Measurements from ENCODE around the gene LIPK. TPM values are rescaled to one million over a fixed set of nuclear protein-coding genes. Genes with fewer than 3 reads are reported as not detected.

LIPK gene
- total RNA-seq, 1 donor from 2014 or later, result not detected

- Mint-ChIP-seq H3K4me3 (ENCODE audit: unreplicated experiment) (no peak overlapping the region), H3K36me3 (ENCODE audit: low read depth, unreplicated experiment) (no peaks in the 10 kb centered on the region), H3K9me3 (ENCODE audit: unreplicated experiment) (peaks cover 4% of the 10 kb centered on the region), H3K4me1 (ENCODE audit: low read depth, unreplicated experiment) (peaks cover 8% of the 10 kb centered on the region), H3K27me3 (ENCODE audit: low read depth, unreplicated experiment) (peaks cover 9% of the 10 kb centered on the region), H3K27ac (ENCODE audit: unreplicated experiment) (no peak overlapping the region)
- Histone ChIP-seq H3K27ac (ENCODE audit: low read depth, low read length) (no peak overlapping the region), H3K79me2 (ENCODE audit: insufficient read depth, low read length) (no peaks in the 10 kb centered on the region), H3K4me1 (ENCODE audit: insufficient read depth, low read length) (peaks cover 10% of the 10 kb centered on the region), H3K4me3 (ENCODE audit: insufficient read depth, low read depth, low read length) (no peak overlapping the region), H2AFZ (ENCODE audit: low read depth, low read length) (no peak overlapping the region), H3K4me2 (ENCODE audit: low read length) (peak overlapping the region; percentile 8), H3K36me3 (ENCODE audit: insufficient read depth, low read length) (no peaks in the 10 kb centered on the region), H3K9ac (ENCODE audit: low read length) (no peak overlapping the region), H3K9me3 (ENCODE audit: insufficient read depth, low read depth, low read length) (no peaks in the 10 kb centered on the region), H4K20me1 (ENCODE audit: insufficient read depth, low read length) (no peaks in the 10 kb centered on the region), H3K27me3 (ENCODE audit: insufficient read depth, low read length) (no peaks in the 10 kb centered on the region)
- peak; percentile 74 for DNase-seq (ENCODE audit: low read depth)
- TF ChIP-seq EZH2 (IDR thresholded peaks at IDR 0.05; ENCODE audit: insufficient read depth, low read length), result no peak
- TF ChIP-seq, protein P1, sequence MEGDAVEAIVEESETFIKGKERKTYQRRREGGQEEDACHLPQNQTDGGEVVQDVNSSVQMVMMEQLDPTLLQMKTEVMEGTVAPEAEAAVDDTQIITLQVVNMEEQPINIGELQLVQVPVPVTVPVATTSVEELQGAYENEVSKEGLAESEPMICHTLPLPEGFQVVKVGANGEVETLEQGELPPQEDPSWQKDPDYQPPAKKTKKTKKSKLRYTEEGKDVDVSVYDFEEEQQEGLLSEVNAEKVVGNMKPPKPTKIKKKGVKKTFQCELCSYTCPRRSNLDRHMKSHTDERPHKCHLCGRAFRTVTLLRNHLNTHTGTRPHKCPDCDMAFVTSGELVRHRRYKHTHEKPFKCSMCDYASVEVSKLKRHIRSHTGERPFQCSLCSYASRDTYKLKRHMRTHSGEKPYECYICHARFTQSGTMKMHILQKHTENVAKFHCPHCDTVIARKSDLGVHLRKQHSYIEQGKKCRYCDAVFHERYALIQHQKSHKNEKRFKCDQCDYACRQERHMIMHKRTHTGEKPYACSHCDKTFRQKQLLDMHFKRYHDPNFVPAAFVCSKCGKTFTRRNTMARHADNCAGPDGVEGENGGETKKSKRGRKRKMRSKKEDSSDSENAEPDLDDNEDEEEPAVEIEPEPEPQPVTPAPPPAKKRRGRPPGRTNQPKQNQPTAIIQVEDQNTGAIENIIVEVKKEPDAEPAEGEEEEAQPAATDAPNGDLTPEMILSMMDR (IDR thresholded peaks at IDR 0.05; ENCODE audit: insufficient read depth, low read depth, low read length), result no peak
- peak; percentile 17 for FAIRE-seq
Measured at GRCh38 chr10:88793712-88794299, 87.8 kb downstream of the LIPK start.

- TF ChIP-seq, protein P1 (IDR thresholded peaks at IDR 0.05; ENCODE audit: insufficient read depth, low read depth, low read length), result no peak
- TF ChIP-seq EZH2 (IDR thresholded peaks at IDR 0.05; ENCODE audit: insufficient read depth, low read length), result no peak
- peaks cover 7% of the 10 kb centered on the region for H3K27me3 Mint-ChIP-seq (ENCODE audit: low read depth, unreplicated experiment)
- DNase-seq (ENCODE audit: low read depth) (no peak), FAIRE-seq (no peak)
- H3K27ac ChIP-seq (ENCODE audit: low read depth, low read length), result no peak overlapping the region
- peaks cover 4% of the 10 kb centered on the region for H3K9me3 Mint-ChIP-seq (ENCODE audit: unreplicated experiment)
- no peak overlapping the region for H3K9ac ChIP-seq (ENCODE audit: low read length)
- no peaks in the 10 kb centered on the region for H3K9me3 ChIP-seq (ENCODE audit: insufficient read depth, low read depth, low read length)
- H3K4me2 ChIP-seq (ENCODE audit: low read length), result no peak overlapping the region
- no peak overlapping the region for H3K4me3 ChIP-seq (ENCODE audit: insufficient read depth, low read depth, low read length)
- H3K4me3 Mint-ChIP-seq (ENCODE audit: unreplicated experiment), result no peak overlapping the region
- H2AFZ ChIP-seq (ENCODE audit: low read depth, low read length), result no peak overlapping the region
- H3K4me1 ChIP-seq (ENCODE audit: insufficient read depth, low read length), result peaks cover 10% of the 10 kb centered on the region
- no peaks in the 10 kb centered on the region for H3K27me3 ChIP-seq (ENCODE audit: insufficient read depth, low read length)
- no peaks in the 10 kb centered on the region for H3K36me3 ChIP-seq (ENCODE audit: insufficient read depth, low read length)
- no peaks in the 10 kb centered on the region for H4K20me1 ChIP-seq (ENCODE audit: insufficient read depth, low read length)
- no peaks in the 10 kb centered on the region for H3K36me3 Mint-ChIP-seq (ENCODE audit: low read depth, unreplicated experiment)
- H3K27ac Mint-ChIP-seq (ENCODE audit: unreplicated experiment), result no peak overlapping the region
- no peaks in the 10 kb centered on the region for H3K79me2 ChIP-seq (ENCODE audit: insufficient read depth, low read length)
- H3K4me1 Mint-ChIP-seq (ENCODE audit: low read depth, unreplicated experiment), result peaks cover 8% of the 10 kb centered on the region
Measured at GRCh38 chr10:88794731-88795130, 88.7 kb downstream of the LIPK start.
